Lung (tissue), 12 donors: ENCODE data around the gene GASK1A. TPM values are rescaled to one million over a fixed set of nuclear protein-coding genes. Genes with fewer than 3 reads are reported as not detected.

Source experiments
- ATAC-seq: fragments of 200-7000 bp; cut with Tn5 transposase; one replicate; pipeline ENCODE4 v1.9.1; 2020; ENCODE audit warnings: moderate number of reproducible peaks; ENCODE audit not compliant: insufficient read depth, low FRiP score
- DNase-seq, 3 donors: peaks; one replicate each; pipeline ENCODE4 v3.0.0-alpha.2; 2013 to 2017
- H3K27ac ChIP-seq, 2 donors: one replicate each; pipeline ENCODE4 v1.5.1; 2013; ENCODE audit warnings: mild to moderate bottlenecking in 2 of 2, moderate library complexity in 2 of 2, control low read depth in 1 of 2, inconsistent platforms in 1 of 2, low read depth in 1 of 2, low read length in 1 of 2
- H3K27me3 ChIP-seq, 3 donors: one replicate each; pipeline ENCODE4 v1.5.1; 2013; ENCODE audit warnings: low read length in 2 of 3; ENCODE audit not compliant: control insufficient read depth in 3 of 3, insufficient read depth in 3 of 3
- H3K36me3 ChIP-seq, 4 donors: one replicate each; pipeline ENCODE4 v1.5.1; 2013; ENCODE audit warnings: low read length in 4 of 4, mild to moderate bottlenecking in 1 of 4, moderate library complexity in 1 of 4; ENCODE audit not compliant: control insufficient read depth in 4 of 4, insufficient read depth in 4 of 4
- H3K4me1 ChIP-seq, 5 donors: one replicate each; pipeline ENCODE4 v1.5.1; 2013; ENCODE audit warnings: low read length in 5 of 5, mild to moderate bottlenecking in 2 of 5, moderate library complexity in 1 of 5; ENCODE audit not compliant: control insufficient read depth in 5 of 5, insufficient read depth in 5 of 5
- H3K4me3 ChIP-seq: one replicate; pipeline ENCODE4 v1.5.1; 2013; ENCODE audit warnings: mild to moderate bottlenecking, control low read depth, moderate library complexity
- H3K9ac ChIP-seq, 2 donors: one replicate each; pipeline ENCODE4 v1.5.1; 2013; ENCODE audit warnings: low read length in 2 of 2, control low read depth in 1 of 2; ENCODE audit not compliant: insufficient read depth in 1 of 2
- H3K9me3 ChIP-seq, 4 donors: one replicate each; pipeline ENCODE4 v1.5.1; 2013; ENCODE audit warnings: low read length in 3 of 4, mild to moderate bottlenecking in 1 of 4, moderate library complexity in 1 of 4; ENCODE audit not compliant: control insufficient read depth in 4 of 4, insufficient read depth in 3 of 4
- CTCF ChIP-seq: IDR thresholded peaks from 2 replicates; pipeline ENCODE4 v1.5.1; 2012; ENCODE audit warnings: mild to moderate bottlenecking; ENCODE audit errors: control extremely low read depth, extremely low read depth
- WGBS, 2 donors: extraction: QIAGEN DNeasy Blood & Tissue Kit; methylation state at CpG; one replicate each; pipeline ENCODE4 v1.1.7; 2013; 5-methylcytosine and 5-hydroxymethylcytosine counted together
- polyA plus RNA-seq, 2 donors: library from polyadenylated mRNA; stranded (reverse); fragments of 200-250 nt; gene quantifications; one replicate each; pipeline ENCODE4 v1.2.1, GENCODE V29; 2013
- total RNA-seq, 2 donors: library from RNA; depleted of rRNA in 1 of 2; stranded (reverse); fragments of >200 nt in 1 of 2; gene quantifications; one replicate each; pipeline ENCODE4 v1.2.1, GENCODE V29; 2014 to 2021
- donor health status: control.
- donor health status: control.
- donor health status: Bipolar disorder and iron deficiency.
- donor health status: healthy.
- donor health status: DM: yes; HTN: yes; CAD: no.

The GASK1A gene
- total and polyA plus RNA-seq, 4 donors: 1.5 to 16.1 (median 5.1) TPM

- TF ChIP-seq CTCF: no peak
Measured at GRCh38 chr3:43021186-43021585, 42.1 kb downstream of the GASK1A start.

GRCh38 chr3:43022121-43022520 lies 43.0 kb downstream of the GASK1A start:
- TF ChIP-seq CTCF: no peak
- no peaks in the 10 kb centered on the region for H3K27me3 ChIP-seq
- no peak overlapping the region for H3K27ac ChIP-seq
- ATAC-seq (no peak), DNase-seq (no peak)
- H3K4me3 ChIP-seq: no peak overlapping the region
- no peaks in the 10 kb centered on the region for H3K36me3 ChIP-seq
- 68 to 79% methylated on average over 1 of the region's 1 CpG for WGBS, 2 donors
- H3K9me3 ChIP-seq: peaks cover 0 to 7% (median 0%) of the 10 kb centered on the region in 4 donors
- H3K9ac ChIP-seq: no peak overlapping the region
- H3K4me1 ChIP-seq: peaks cover 0 to 2% (median 0%) of the 10 kb centered on the region in 5 donors

More at GRCh38 chr3:43021186-43021585, 42.1 kb downstream of the GASK1A start:
- Histone ChIP-seq H3K4me1 (peaks cover 0 to 2% (median 0%) of the 10 kb centered on the region in 5 donors), H3K27ac (no peak overlapping the region), H3K9me3 (peaks cover 0 to 14% (median 0%) of the 10 kb centered on the region in 4 donors), H3K36me3 (no peaks in the 10 kb centered on the region), H3K9ac (no peak overlapping the region), H3K4me3 (no peak overlapping the region), H3K27me3 (no peaks in the 10 kb centered on the region)
- ATAC-seq (no peak), DNase-seq (no peak)
- WGBS, 2 donors: 62 to 81% methylated on average over 4 of the region's 4 CpGs

- no peak for ATAC-seq
- Histone ChIP-seq H3K36me3 (no peaks in the 10 kb centered on the region), H3K4me1 (peaks cover 0 to 2% (median 0%) of the 10 kb centered on the region in 5 donors), H3K27me3 (no peaks in the 10 kb centered on the region), H3K9ac (no peak overlapping the region), H3K27ac (no peak overlapping the region), H3K4me3 (no peak overlapping the region), H3K9me3 (no peaks in the 10 kb centered on the region)
- DNase-seq: no peak
- WGBS, 2 donors: 91 to 95% methylated on average over 4 of the region's 4 CpGs
- no peak for TF ChIP-seq CTCF
Measured at GRCh38 chr3:43023066-43023465, 44.0 kb downstream of the GASK1A start.

GRCh38 chr3:43023746-43024145 lies 44.6 kb downstream of the GASK1A start:
- no peaks in the 10 kb centered on the region for H3K27me3 ChIP-seq
- DNase-seq (no peak), ATAC-seq (no peak)
- H3K9ac ChIP-seq: no peak overlapping the region
- H3K4me1 ChIP-seq: peaks cover 0 to 2% (median 0%) of the 10 kb centered on the region in 5 donors
- no peak overlapping the region for H3K4me3 ChIP-seq
- no peaks in the 10 kb centered on the region for H3K9me3 ChIP-seq
- no peaks in the 10 kb centered on the region for H3K36me3 ChIP-seq
- no peak for TF ChIP-seq CTCF
- H3K27ac ChIP-seq: no peak overlapping the region
- WGBS, 2 donors: 57 to 82% methylated on average over 5 of the region's 5 CpGs
